GM23338 (cell line): ENCODE results near the gene CHST12. TPM values are rescaled to one million over a fixed set of nuclear protein-coding genes. Genes with fewer than 3 reads are reported as not detected.
"Not testable (repeated sequence)": the region's sequence is repeated elsewhere in the genome, so short reads cannot be mapped to it uniquely, and the experiment has no call there.

Source experiments
- ATAC-seq: fragments of 200-7000 bp; cut with Tn5 transposase; 3 replicates; pipeline ENCODE4 v1.9.1; 2020
- DNase-seq: peaks from one replicate; pipeline ENCODE4 v3.0.0-alpha.2; 2015; ENCODE audit warnings: low spot score
- H2AFZ ChIP-seq: fragments of 200-600 bp; sonication (generic); 2 replicates; pipeline ENCODE4 v1.8.0; 2016; ENCODE audit warnings: antibody characterized with exemption, mild to moderate bottlenecking, moderate library complexity
- H3F3A ChIP-seq: fragments of 200-600 bp; sonication (generic); replicated peaks from 2 replicates; pipeline ENCODE4 v1.8.0; 2017; ENCODE audit warnings: antibody characterized with exemption, mixed run types, low read depth
- H3K27ac ChIP-seq: fragments of 200-600 bp; sonication (generic); 2 replicates; pipeline ENCODE4 v1.6.1; 2016; ENCODE audit warnings: low read depth
- H3K27me3 ChIP-seq: fragments of 200-600 bp; sonication (generic); 2 replicates; pipeline ENCODE4 v1.8.0; 2016; ENCODE audit warnings: mild to moderate bottlenecking, mixed run types, moderate library complexity; ENCODE audit not compliant: insufficient read depth
- H3K36me3 ChIP-seq: fragments of 200-600 bp; sonication (generic); 2 replicates; pipeline ENCODE4 v1.8.0; 2016; ENCODE audit warnings: mild to moderate bottlenecking; ENCODE audit not compliant: insufficient read depth
- H3K4me1 ChIP-seq: fragments of 200-600 bp; sonication (generic); 2 replicates; pipeline ENCODE4 v1.8.0; 2016; ENCODE audit warnings: mild to moderate bottlenecking, moderate library complexity; ENCODE audit not compliant: insufficient read depth
- H3K4me2 ChIP-seq: fragments of 200-600 bp; sonication (generic); 2 replicates; pipeline ENCODE4 v1.7.1; 2017; ENCODE audit warnings: mixed run types
- H3K4me3 ChIP-seq: fragments of 200-600 bp; sonication (generic); 2 replicates; pipeline ENCODE4 v1.6.1; 2016; ENCODE audit warnings: mixed run types
- H3K79me2 ChIP-seq: fragments of 200-600 bp; sonication (generic); replicated peaks from 2 replicates; pipeline ENCODE4 v1.8.0; 2017; ENCODE audit warnings: mild to moderate bottlenecking; ENCODE audit not compliant: insufficient read depth
- H3K9me2 ChIP-seq: fragments of 200-600 bp; sonication (generic); 2 replicates; pipeline ENCODE4 v1.8.0; 2017; ENCODE audit not compliant: insufficient read depth
- H4K20me1 ChIP-seq: fragments of 200-600 bp; sonication (generic); replicated peaks from 2 replicates; pipeline ENCODE4 v1.8.0; 2017; ENCODE audit warnings: mild to moderate bottlenecking; ENCODE audit not compliant: insufficient read depth
- H3K27ac Mint-ChIP-seq: 2 replicates; pipeline ENCODE4 v1.8.0; 2020; ENCODE audit warnings: inconsistent platforms, mild to moderate bottlenecking, moderate library complexity, mixed read lengths
- H3K27me3 Mint-ChIP-seq: 3 replicates; pipeline ENCODE4 v1.8.0; 2022; ENCODE audit warnings: low read depth, mild to moderate bottlenecking, moderate library complexity, mixed read lengths, inconsistent platforms; ENCODE audit not compliant: insufficient read depth, poor library complexity
- H3K36me3 Mint-ChIP-seq: 3 replicates; pipeline ENCODE4 v1.8.0; 2021; ENCODE audit warnings: low read depth, mild to moderate bottlenecking, inconsistent platforms, moderate library complexity, mixed read lengths
- H3K4me1 Mint-ChIP-seq: 3 replicates; pipeline ENCODE4 v1.8.0; 2020; ENCODE audit warnings: mild to moderate bottlenecking, inconsistent platforms, mixed read lengths
- H3K4me3 Mint-ChIP-seq: 3 replicates; pipeline ENCODE4 v1.8.0; 2021; ENCODE audit warnings: moderate library complexity, mild to moderate bottlenecking, inconsistent platforms, mixed read lengths
- H3K9me3 Mint-ChIP-seq: 3 replicates; pipeline ENCODE4 v1.8.0; 2020; ENCODE audit warnings: moderate library complexity, mild to moderate bottlenecking, inconsistent platforms, mixed read lengths
- CTCF ChIP-seq, 2 experiments: fragments of 200-600 bp in 1 of 2; sonication (generic) in 1 of 2; conservative IDR thresholded peaks; 2 replicates each; pipeline versions ENCODE4 v1.5.1 to v1.6.1; 2016 to 2017; ENCODE audit warnings: antibody characterized with exemption in 2 of 2, low read depth in 2 of 2, mild to moderate bottlenecking in 2 of 2, moderate library complexity in 1 of 2
- STAT1 ChIP-seq: IDR thresholded peaks from one replicate; pipeline ENCODE4 v1.6.1; 2016; ENCODE audit warnings: antibody characterized with exemption; ENCODE audit not compliant: unreplicated experiment
- ZNF462 ChIP-seq: fragments of 250-450 bp; sonication (Bioruptor Pico); IDR thresholded peaks from 2 replicates; pipeline ENCODE4 v1.5.0; 2020; ENCODE audit warnings: mild to moderate bottlenecking, moderate library complexity
- polyA plus RNA-seq: library from polyadenylated mRNA; unstranded; fragments of >200 nt; fragmentation: Nextera tagmentation; extraction: Ambion mirVana; gene quantifications from 2 replicates; pipeline ENCODE4 v1.2.1, GENCODE V29; 2016
- total RNA-seq: library from RNA; depleted of rRNA; stranded (reverse); fragments of >200 nt; shearing (Covaris generic); gene quantifications from 2 replicates; pipeline ENCODE4 v1.2.3, GENCODE V29; 2014

CHST12 gene
- total and polyA plus RNA-seq, 2 experiments from 2014 or later, result 10.1 to 14.6 TPM

GRCh38 chr7:2416650-2417049 lies 13.2 kb downstream of the CHST12 start (continued):
- no peak for TF ChIP-seq ZNF462 (CRISPR knock-in tag)
- TF ChIP-seq CTCF (conservative IDR thresholded peaks at IDR 0.05; ENCODE audit: low read depth in 2 of 2), result no peak
- TF ChIP-seq STAT1, result no peak

- ATAC-seq, DNase-seq, H3K9me2 ChIP-seq, H3K27ac ChIP-seq, H3K27me3 Mint-ChIP-seq, H3K27me3 ChIP-seq, H3K4me3 Mint-ChIP-seq, H3K4me1 ChIP-seq, H2AFZ ChIP-seq, H3K4me3 ChIP-seq, H3K27ac Mint-ChIP-seq, H4K20me1 ChIP-seq, H3K9me3 Mint-ChIP-seq, H3K4me2 ChIP-seq, H3K36me3 Mint-ChIP-seq, H3K36me3 ChIP-seq, H3F3A ChIP-seq: not testable (repeated sequence)
- peaks cover 63% of the 10 kb centered on the region for H3K79me2 ChIP-seq
- peaks cover 15% of the 10 kb centered on the region for H3K4me1 Mint-ChIP-seq
Measured at GRCh38 chr7:2417178-2417577, 13.8 kb downstream of the CHST12 start.
